GM19328 (cell line): ENCODE results near the gene CCDC59.

Experiments used
- ATAC-seq: cut with Tn5 transposase; IDR thresholded peaks from one replicate; pipeline ENCODE4 v1.9.1; 2021; ENCODE audit warnings: mild to moderate bottlenecking, moderate library complexity; ENCODE audit not compliant: unreplicated experiment

The CCDC59 gene

GRCh38 chr12:82325540-82326336 is 32.4 kb downstream of the CCDC59 start:
- ATAC-seq = no peak

DNA sequence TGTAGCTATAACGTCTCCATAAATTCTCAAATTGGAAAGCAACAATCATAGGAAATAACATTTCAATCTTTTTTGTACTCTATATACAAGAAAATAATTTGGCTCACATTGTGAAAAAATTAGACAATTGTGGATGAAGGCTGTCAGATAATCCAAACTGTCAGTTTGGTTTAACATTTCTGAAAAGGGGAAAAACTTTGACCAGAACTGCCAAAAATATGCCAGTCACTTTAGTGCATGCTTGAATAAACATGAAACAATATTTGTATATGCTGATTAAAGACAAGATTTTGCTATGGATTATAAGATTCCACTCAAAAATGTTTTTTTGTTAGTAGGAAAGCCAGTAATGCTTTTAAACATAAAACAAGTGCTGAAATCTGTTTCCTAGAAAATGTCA is 38.9 kb downstream of the CCDC59 start:
- no peak for ATAC-seq

- ATAC-seq = no peak
These were observed 43.7 kb downstream of the CCDC59 start for GRCh38 chr12:82314406-82314892.
